Calu3 (cell line): ENCODE data around the gene TMPRSS11A. TPM values are rescaled to one million over a fixed set of nuclear protein-coding genes. Genes with fewer than 3 reads are reported as not detected.

Experiments used
- BruUV-seq: library from RNA; stranded (reverse); fragments of 400-500 nt; replicated peaks from 2 replicates; lab custom pipeline; 2021; lab: Mats Ljungman, UMichigan
- CTCF ChIA-PET: fragments of 300-600 bp; sonication (Branson Sonifier 250); formaldehyde crosslinking; loops from one replicate; lab custom pipeline; 2022; ENCODE audit warnings: antibody characterized with exemption; lab: Charles Lee
- DNase-seq: peaks from one replicate; pipeline ENCODE4 v3.0.0; 2022
- H3K27ac Mint-ChIP-seq: one replicate; pipeline ENCODE4 v1.8.0; 2022; ENCODE audit warnings: mixed read lengths; ENCODE audit not compliant: unreplicated experiment
- H3K27me3 Mint-ChIP-seq: one replicate; pipeline ENCODE4 v1.8.0; 2022; ENCODE audit warnings: mixed read lengths; ENCODE audit not compliant: unreplicated experiment
- H3K36me3 Mint-ChIP-seq: one replicate; pipeline ENCODE4 v1.8.0; 2022; ENCODE audit warnings: mild to moderate bottlenecking, moderate library complexity, mixed read lengths; ENCODE audit not compliant: insufficient read depth, unreplicated experiment
- H3K4me1 Mint-ChIP-seq: one replicate; pipeline ENCODE4 v1.8.0; 2022; ENCODE audit warnings: mild to moderate bottlenecking, low read depth, mixed read lengths; ENCODE audit not compliant: unreplicated experiment
- H3K4me3 Mint-ChIP-seq: one replicate; pipeline ENCODE4 v1.8.0; 2022; ENCODE audit warnings: mild to moderate bottlenecking, low read depth, moderate library complexity, mixed read lengths; ENCODE audit not compliant: unreplicated experiment
- H3K9me3 Mint-ChIP-seq: one replicate; pipeline ENCODE4 v1.8.0; 2022; ENCODE audit warnings: low read depth, mixed read lengths; ENCODE audit not compliant: unreplicated experiment
- CTCF ChIP-seq: fragments of 200-600 bp; IDR thresholded peaks from one replicate; pipeline ENCODE4 v1.8.0; 2022; ENCODE audit warnings: antibody characterized with exemption; ENCODE audit not compliant: unreplicated experiment
- intact Hi-C: fragments of 100-400 bp; cut with micrococcal nuclease; formaldehyde crosslinking; loops from one replicate; pipeline ENCODE4 v1.10.0; 2022; ENCODE audit not compliant: unreplicated experiment
- total RNA-seq: library from RNA; stranded (reverse); gene quantifications from 2 replicates; pipeline ENCODE4 v1.2.3, GENCODE V29; 2022

Gene TMPRSS11A
- total RNA-seq, 1 experiment from 2014 or later: not detected

GRCh38 chr4:67874986-67875385 is 88.3 kb downstream of the TMPRSS11A start:
- no peak for DNase-seq
- no peak for TF ChIP-seq CTCF
- Mint-ChIP-seq H3K27me3 (no peaks in the 10 kb centered on the region), H3K4me1 (no peaks in the 10 kb centered on the region), H3K9me3 (no peaks in the 10 kb centered on the region), H3K27ac (no peak overlapping the region), H3K36me3 (no peaks in the 10 kb centered on the region), H3K4me3 (no peak overlapping the region)
- intact Hi-C loops: loop anchor here (10.0 kb wide), 1 partner anchor 120 kb away; no protein-coding TSS in a partner anchor
- no TSS peak for BruUV-seq
- CTCF ChIA-PET: no interaction called here

- Mint-ChIP-seq H3K4me3 (no peak overlapping the region), H3K27me3 (no peaks in the 10 kb centered on the region), H3K27ac (no peak overlapping the region), H3K36me3 (no peaks in the 10 kb centered on the region), H3K4me1 (no peaks in the 10 kb centered on the region), H3K9me3 (no peaks in the 10 kb centered on the region)
- no TSS peak for BruUV-seq
- no peak for DNase-seq
- CTCF ChIA-PET: no interaction called here
- intact Hi-C loops: loop anchor here (2.0 to 10.0 kb wide), 2 partner anchors 38 to 122 kb away; no protein-coding TSS in a partner anchor
- no peak for TF ChIP-seq CTCF
Measured at GRCh38 chr4:67873116-67873515, 90.2 kb downstream of the TMPRSS11A start.

GRCh38 chr4:67871867-67872266 is 91.4 kb downstream of the TMPRSS11A start:
- Mint-ChIP-seq H3K27me3 (no peaks in the 10 kb centered on the region), H3K4me3 (no peak overlapping the region), H3K4me1 (no peaks in the 10 kb centered on the region), H3K27ac (no peak overlapping the region), H3K9me3 (no peaks in the 10 kb centered on the region), H3K36me3 (no peaks in the 10 kb centered on the region)
- intact Hi-C loops: loop anchor here (1.0 to 10.0 kb wide), 3 partner anchors 39 to 303 kb away; no protein-coding TSS in a partner anchor
- CTCF ChIA-PET: no interaction called here
- DNase-seq: no peak
- BruUV-seq: no TSS peak
- no peak for TF ChIP-seq CTCF

GRCh38 chr4:67869580-67870190 is 93.6 kb downstream of the TMPRSS11A start:
- H3K27ac Mint-ChIP-seq: no peak overlapping the region
- BruUV-seq: no TSS peak
- intact Hi-C loops: loop anchor here (10.0 kb wide), 1 partner anchor 125 kb away; no protein-coding TSS in a partner anchor
- no peak overlapping the region for H3K4me3 Mint-ChIP-seq
- H3K27me3 Mint-ChIP-seq: no peaks in the 10 kb centered on the region
- DNase-seq: no peak
- TF ChIP-seq CTCF: no peak
- no peaks in the 10 kb centered on the region for H3K36me3 Mint-ChIP-seq
- H3K4me1 Mint-ChIP-seq: no peaks in the 10 kb centered on the region
- CTCF ChIA-PET: interaction anchor here (0.5 kb wide), 1 partner anchor 230 kb away, joined by 3 read pairs; no protein-coding TSS in a partner anchor
- H3K9me3 Mint-ChIP-seq: no peaks in the 10 kb centered on the region
